Measurements from ENCODE around the gene SCAPER. TPM values are rescaled to one million over a fixed set of nuclear protein-coding genes. Genes with fewer than 3 reads are reported as not detected.

Gene SCAPER
- total RNA-seq, 1 experiment from 2014 or later: 14.7 TPM

DNA sequence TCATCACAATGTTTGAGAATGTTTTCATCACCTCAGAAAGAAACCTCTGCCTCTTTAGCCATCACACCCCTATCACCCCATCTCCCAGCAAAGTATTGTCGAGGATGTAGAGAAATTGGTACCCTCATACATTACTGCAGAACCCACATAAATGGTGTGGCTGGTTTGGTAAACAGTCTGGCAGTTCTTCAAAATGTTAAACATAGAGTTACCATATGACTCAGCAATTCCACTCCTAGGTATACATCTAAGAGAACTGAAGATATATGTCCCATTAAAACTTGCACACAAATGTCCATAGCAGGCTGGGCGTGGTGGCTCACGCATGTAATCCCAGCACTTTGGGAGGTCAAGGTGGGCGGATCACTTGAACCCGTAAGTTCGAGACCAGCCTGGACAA is 585.1 kb downstream of the SCAPER start:
- Histone ChIP-seq H4K20me1 (ENCODE audit: insufficient read depth) (no peaks in the 10 kb centered on the region), H3K9me2 (ENCODE audit: insufficient read depth) (no peaks in the 10 kb centered on the region), H3K27me3 (ENCODE audit: insufficient read depth, low read length) (no peaks in the 10 kb centered on the region), H3K4me2 (ENCODE audit: low read length) (no peak overlapping the region), H3K27ac (ENCODE audit: low read depth, low read length) (no peak overlapping the region), H3K4me1 (ENCODE audit: control insufficient read depth in 1 of 2, insufficient read depth in 2 of 2, low read length in 2 of 2) (no peaks in the 10 kb centered on the region), H3K79me2 (ENCODE audit: insufficient read depth, low read length) (no peaks in the 10 kb centered on the region), H3K4me3 (replicated peaks in 1 of 2; ENCODE audit: low read depth in 1 of 2, low read length in 2 of 2) (no peak overlapping the region), H3K9ac (ENCODE audit: low read length) (no peak overlapping the region), H2AFZ (ENCODE audit: low read depth, low read length, poor library complexity, severe bottlenecking) (no peak overlapping the region), H3K9me3 (ENCODE audit: control insufficient read depth in 1 of 2, insufficient read depth in 1 of 2, low read depth in 1 of 2, low read length in 2 of 2) (no peaks in the 10 kb centered on the region), H3K36me3 (ENCODE audit: control insufficient read depth in 1 of 2, insufficient read depth in 2 of 2, low read length in 2 of 2) (no peaks in the 10 kb centered on the region)
- intact Hi-C loops (cut with micrococcal nuclease): no loop called here
- DNase-seq (ENCODE audit: low read depth, low spot score) (no peak), ATAC-seq (no peak)
- ChIA-PET POLR2A (no interaction called here), RAD21 (ENCODE audit: low non-redundant PET in 1 of 2, low total read pairs in 2 of 2, uncharacterized antibody in 2 of 2, unreplicated experiment in 2 of 2) (no interaction called here), CTCF (no interaction called here)
- TF ChIP-seq, protein P1, sequence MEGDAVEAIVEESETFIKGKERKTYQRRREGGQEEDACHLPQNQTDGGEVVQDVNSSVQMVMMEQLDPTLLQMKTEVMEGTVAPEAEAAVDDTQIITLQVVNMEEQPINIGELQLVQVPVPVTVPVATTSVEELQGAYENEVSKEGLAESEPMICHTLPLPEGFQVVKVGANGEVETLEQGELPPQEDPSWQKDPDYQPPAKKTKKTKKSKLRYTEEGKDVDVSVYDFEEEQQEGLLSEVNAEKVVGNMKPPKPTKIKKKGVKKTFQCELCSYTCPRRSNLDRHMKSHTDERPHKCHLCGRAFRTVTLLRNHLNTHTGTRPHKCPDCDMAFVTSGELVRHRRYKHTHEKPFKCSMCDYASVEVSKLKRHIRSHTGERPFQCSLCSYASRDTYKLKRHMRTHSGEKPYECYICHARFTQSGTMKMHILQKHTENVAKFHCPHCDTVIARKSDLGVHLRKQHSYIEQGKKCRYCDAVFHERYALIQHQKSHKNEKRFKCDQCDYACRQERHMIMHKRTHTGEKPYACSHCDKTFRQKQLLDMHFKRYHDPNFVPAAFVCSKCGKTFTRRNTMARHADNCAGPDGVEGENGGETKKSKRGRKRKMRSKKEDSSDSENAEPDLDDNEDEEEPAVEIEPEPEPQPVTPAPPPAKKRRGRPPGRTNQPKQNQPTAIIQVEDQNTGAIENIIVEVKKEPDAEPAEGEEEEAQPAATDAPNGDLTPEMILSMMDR (IDR thresholded peaks at IDR 0.05 in 2 of 3, conservative IDR thresholded peaks at IDR 0.05 in 1 of 3; ENCODE audit: borderline replicate concordance in 1 of 3, insufficient read depth in 1 of 3, low read depth in 2 of 3, low read length in 2 of 3): no peak
- TF ChIP-seq, protein P2, sequence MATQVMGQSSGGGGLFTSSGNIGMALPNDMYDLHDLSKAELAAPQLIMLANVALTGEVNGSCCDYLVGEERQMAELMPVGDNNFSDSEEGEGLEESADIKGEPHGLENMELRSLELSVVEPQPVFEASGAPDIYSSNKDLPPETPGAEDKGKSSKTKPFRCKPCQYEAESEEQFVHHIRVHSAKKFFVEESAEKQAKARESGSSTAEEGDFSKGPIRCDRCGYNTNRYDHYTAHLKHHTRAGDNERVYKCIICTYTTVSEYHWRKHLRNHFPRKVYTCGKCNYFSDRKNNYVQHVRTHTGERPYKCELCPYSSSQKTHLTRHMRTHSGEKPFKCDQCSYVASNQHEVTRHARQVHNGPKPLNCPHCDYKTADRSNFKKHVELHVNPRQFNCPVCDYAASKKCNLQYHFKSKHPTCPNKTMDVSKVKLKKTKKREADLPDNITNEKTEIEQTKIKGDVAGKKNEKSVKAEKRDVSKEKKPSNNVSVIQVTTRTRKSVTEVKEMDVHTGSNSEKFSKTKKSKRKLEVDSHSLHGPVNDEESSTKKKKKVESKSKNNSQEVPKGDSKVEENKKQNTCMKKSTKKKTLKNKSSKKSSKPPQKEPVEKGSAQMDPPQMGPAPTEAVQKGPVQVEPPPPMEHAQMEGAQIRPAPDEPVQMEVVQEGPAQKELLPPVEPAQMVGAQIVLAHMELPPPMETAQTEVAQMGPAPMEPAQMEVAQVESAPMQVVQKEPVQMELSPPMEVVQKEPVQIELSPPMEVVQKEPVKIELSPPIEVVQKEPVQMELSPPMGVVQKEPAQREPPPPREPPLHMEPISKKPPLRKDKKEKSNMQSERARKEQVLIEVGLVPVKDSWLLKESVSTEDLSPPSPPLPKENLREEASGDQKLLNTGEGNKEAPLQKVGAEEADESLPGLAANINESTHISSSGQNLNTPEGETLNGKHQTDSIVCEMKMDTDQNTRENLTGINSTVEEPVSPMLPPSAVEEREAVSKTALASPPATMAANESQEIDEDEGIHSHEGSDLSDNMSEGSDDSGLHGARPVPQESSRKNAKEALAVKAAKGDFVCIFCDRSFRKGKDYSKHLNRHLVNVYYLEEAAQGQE (IDR thresholded peaks at IDR 0.05; ENCODE audit: low read depth): no peak
- no peak for TF ChIP-seq SP1 (IDR thresholded peaks at IDR 0.05; ENCODE audit: low read depth)
- TF ChIP-seq RAD21 (IDR thresholded peaks at IDR 0.05; ENCODE audit: low read depth): no peak
- TF ChIP-seq SRF (IDR thresholded peaks at IDR 0.05; ENCODE audit: low read depth): no peak
- TF ChIP-seq YY1 (IDR thresholded peaks at IDR 0.05; ENCODE audit: extremely low read depth, insufficient replicate concordance, low read depth, low read length): no peak
- no peak for TF ChIP-seq EZH2 (IDR thresholded peaks at IDR 0.05)
- TF ChIP-seq FOSL1 (IDR thresholded peaks at IDR 0.05; ENCODE audit: low read depth): no peak
- no peak for TF ChIP-seq JUND (IDR thresholded peaks at IDR 0.05)
- no peak for TF ChIP-seq ZFX (IDR thresholded peaks at IDR 0.05)
- TF ChIP-seq SIN3A (IDR thresholded peaks at IDR 0.05; ENCODE audit: low read depth): no peak
- no peak for TF ChIP-seq MAX (IDR thresholded peaks at IDR 0.05)
- TF ChIP-seq CEBPB (IDR thresholded peaks at IDR 0.05; ENCODE audit: low read depth): no peak
- no peak for TF ChIP-seq EGR1 (IDR thresholded peaks at IDR 0.05; ENCODE audit: low read depth)
- no peak for TF ChIP-seq EZH2phosphoT487 (IDR thresholded peaks at IDR 0.05; ENCODE audit: borderline replicate concordance)
- no peak for TF ChIP-seq POLR2AphosphoS5 (IDR thresholded peaks at IDR 0.05; ENCODE audit: low read depth, low read length)
- no peak for TF ChIP-seq ZNF274 (IDR thresholded peaks at IDR 0.05; ENCODE audit: low read depth, low read length)
- no peak for TF ChIP-seq TCF7L2 (IDR thresholded peaks at IDR 0.05; ENCODE audit: borderline replicate concordance, extremely low read depth, insufficient read depth, insufficient read length)
- BruUV-seq (replicated peaks): no TSS peak

Data from HCT116 (cell line).